Measurements from ENCODE around the gene TRIM54. TPM values are rescaled to one million over a fixed set of nuclear protein-coding genes. Genes with fewer than 3 reads are reported as not detected.

Gene TRIM54
- total and polyA plus RNA-seq, 9 of the 15 experiments (the other 6 are each of a cell fraction or from before 2014, with no cell fraction given): not detected

- TF ChIP-seq ATF3 (IDR thresholded peaks at IDR 0.05): peak; percentile 58; the same call in 1 of the 2 replicates
- TF ChIP-seq ATF3 (CRISPR knock-in tag; conservative IDR thresholded peaks at IDR 0.05): no peak
- peak in 1 of 2 experiments; percentile 37; a peak in 1 of 4 replicates for TF ChIP-seq RCOR1 (IDR thresholded peaks at IDR 0.05; ENCODE audit: borderline replicate concordance in 1 of 2, low read depth in 2 of 2, low read length in 2 of 2)
- no peak; the same call in 1 of the 2 replicates for TF ChIP-seq NCOA6 (IDR thresholded peaks at IDR 0.05)
- TF ChIP-seq CHD7 (IDR thresholded peaks at IDR 0.05; ENCODE audit: low read depth, low read length): no peak
- TF ChIP-seq TBL1XR1 (IDR thresholded peaks at IDR 0.05; ENCODE audit: low read length in 2 of 2): no peak
- no peak for TF ChIP-seq ZFP30 (CRISPR knock-in tag; IDR thresholded peaks at IDR 0.05; ENCODE audit: borderline replicate concordance)
- no peak for TF ChIP-seq SRSF7 (optimal IDR thresholded peaks at IDR 0.05; ENCODE audit: low read depth, low read length)
- TF ChIP-seq KDM4B (IDR thresholded peaks at IDR 0.05; ENCODE audit: borderline replicate concordance in 2 of 2, low read depth in 1 of 2): no peak
- peak; percentile 41; the same call in 1 of the 2 replicates for TF ChIP-seq DPF2 (IDR thresholded peaks at IDR 0.05)
- TF ChIP-seq SMARCE1 (IDR thresholded peaks at IDR 0.05): peak; percentile 52; the same call in 1 of the 2 replicates
- no peak for TF ChIP-seq NELFE (IDR thresholded peaks at IDR 0.05; ENCODE audit: insufficient read depth, insufficient read length)
- no peak for TF ChIP-seq FUS (optimal IDR thresholded peaks at IDR 0.05; ENCODE audit: low read depth, low read length)
- TF ChIP-seq ZC3H8 (IDR thresholded peaks at IDR 0.05): no peak
- TF ChIP-seq BCL6 (CRISPR knock-in tag; IDR thresholded peaks at IDR 0.05): no peak
- TF ChIP-seq ZNF224 (CRISPR knock-in tag; IDR thresholded peaks at IDR 0.05): no peak
Observed at GRCh38 chr2:27303093-27304025, 21.1 kb downstream of the TRIM54 start (continued).
